ENCODE measurements around the gene ZC3H18.

GRCh38 chr16:88610080-88610479 lies 39.9 kb downstream of the ZC3H18 start:
- TF ChIP-seq CTCF (IDR thresholded peaks at IDR 0.05; ENCODE audit: poor library complexity), result no peak
- TF ChIP-seq EZH2phosphoT487 (IDR thresholded peaks at IDR 0.05; ENCODE audit: low read depth, severe bottlenecking, unreplicated experiment), result no peak
- no peak for TF ChIP-seq EZH2 (IDR thresholded peaks at IDR 0.05; ENCODE audit: borderline replicate concordance)
